Right atrium auricular region (tissue), 2 donors: ENCODE measurements around the gene SLC37A4. TPM values are rescaled to one million over a fixed set of nuclear protein-coding genes. Genes with fewer than 3 reads are reported as not detected.
A peak's percentile ranks its signal among the peaks of the same experiment; 100 is the strongest.

Source experiments
- DNase-seq: peaks from one replicate; pipeline ENCODE4 v3.0.0-alpha.2; 2019; ENCODE audit warnings: low spot score
- H3K27ac ChIP-seq, 2 donors: fragments of 200-600 bp; sonication (generic); 1 replicate in 1 of 2; 2 replicates in 1 of 2; pipeline ENCODE4 v1.5.1; 2016 to 2019
- H3K27me3 ChIP-seq, 2 donors: fragments of 200-600 bp; sonication (generic); one replicate each; pipeline versions ENCODE4 v1.5.1 to v1.6.0; 2017 to 2019
- H3K36me3 ChIP-seq: fragments of 200-600 bp; sonication (generic); one replicate; pipeline ENCODE4 v1.5.1; 2016
- H3K4me1 ChIP-seq, 2 donors: fragments of 200-600 bp; sonication (generic); one replicate each; pipeline versions ENCODE4 v1.5.1 to v1.6.0; 2017 to 2019
- H3K4me3 ChIP-seq, 2 donors: fragments of 200-600 bp; sonication (generic); 1 replicate in 1 of 2; 2 replicates in 1 of 2; pipeline ENCODE4 v1.5.1; 2017 to 2019; ENCODE audit warnings: mild to moderate bottlenecking in 1 of 2, moderate library complexity in 1 of 2
- H3K9me3 ChIP-seq, 2 donors: fragments of 200-600 bp; sonication (generic); one replicate each; pipeline ENCODE4 v1.5.1; 2019
- CTCF ChIP-seq, 2 donors: fragments of 200-600 bp; sonication (generic); IDR thresholded peaks; one replicate each; pipeline ENCODE4 v1.5.1; 2019; ENCODE audit warnings: antibody characterized with exemption in 2 of 2
- total RNA-seq, 2 donors: library from RNA; depleted of rRNA; stranded (reverse); fragments of >200 nt; gene quantifications; one replicate each; pipeline ENCODE4 v1.1.0, GENCODE V29; 2016

The SLC37A4 gene
- total RNA-seq, 2 donors from 2014 or later, result 8.2 to 11.1 TPM

- no peak for TF ChIP-seq CTCF (IDR thresholded peaks at IDR 0.05)
- Histone ChIP-seq H3K4me1 (peaks cover 0 to 29% of the 10 kb centered on the region in 2 donors), H3K27ac (peak overlapping the region in 1 of 2 donors; percentile 25), H3K27me3 (no peaks in the 10 kb centered on the region), H3K36me3 (peaks cover 11% of the 10 kb centered on the region), H3K9me3 (no peaks in the 10 kb centered on the region), H3K4me3 (no peak overlapping the region)
- DNase-seq, result no peak
Observed at GRCh38 chr11:119029069-119029339, 1.7 kb downstream of the SLC37A4 start.

- H3K27ac ChIP-seq, result peak overlapping the region in 1 of 2 donors; percentile 25
- no peaks in the 10 kb centered on the region for H3K27me3 ChIP-seq
- no peak for DNase-seq
- H3K4me3 ChIP-seq, result no peak overlapping the region
- TF ChIP-seq CTCF (IDR thresholded peaks at IDR 0.05), result no peak
- H3K36me3 ChIP-seq, result peaks cover 16% of the 10 kb centered on the region
- H3K4me1 ChIP-seq, result peaks cover 0 to 29% of the 10 kb centered on the region in 2 donors
- no peaks in the 10 kb centered on the region for H3K9me3 ChIP-seq
Observed at GRCh38 chr11:119028346-119029068, 2.2 kb downstream of the SLC37A4 start.

- Histone ChIP-seq H3K4me3 (no peak overlapping the region), H3K27me3 (no peaks in the 10 kb centered on the region), H3K36me3 (peaks cover 22% of the 10 kb centered on the region), H3K27ac (no peak overlapping the region), H3K4me1 (peaks cover 0 to 29% of the 10 kb centered on the region in 2 donors), H3K9me3 (no peaks in the 10 kb centered on the region)
- TF ChIP-seq CTCF (IDR thresholded peaks at IDR 0.05), result no peak
- no peak for DNase-seq
Observed at GRCh38 chr11:119027561-119028345, 2.9 kb downstream of the SLC37A4 start.

- no peak for DNase-seq
- Histone ChIP-seq H3K27me3 (no peaks in the 10 kb centered on the region), H3K4me1 (peaks cover 0 to 29% of the 10 kb centered on the region in 2 donors)
Observed at GRCh38 chr11:119026970-119027369, 3.7 kb downstream of the SLC37A4 start.

GRCh38 chr11:119025978-119026766 lies 4.5 kb downstream of the SLC37A4 start:
- H3K4me3 ChIP-seq, result no peak overlapping the region
- H3K36me3 ChIP-seq, result peaks cover 35% of the 10 kb centered on the region
- H3K27ac ChIP-seq, result no peak overlapping the region
- peaks cover 0 to 35% of the 10 kb centered on the region in 2 donors for H3K4me1 ChIP-seq
- H3K27me3 ChIP-seq, result no peaks in the 10 kb centered on the region
- no peak for DNase-seq
- H3K9me3 ChIP-seq, result no peaks in the 10 kb centered on the region
- no peak for TF ChIP-seq CTCF (IDR thresholded peaks at IDR 0.05)

More at GRCh38 chr11:119026970-119027369, 3.7 kb downstream of the SLC37A4 start:
- H3K27ac ChIP-seq, result no peak overlapping the region
- peaks cover 27% of the 10 kb centered on the region for H3K36me3 ChIP-seq
- no peak for TF ChIP-seq CTCF (IDR thresholded peaks at IDR 0.05)
- H3K9me3 ChIP-seq, result no peaks in the 10 kb centered on the region
- no peak overlapping the region for H3K4me3 ChIP-seq
